Panc1 (cell line): ENCODE measurements around the gene RND1.
A peak's percentile ranks its signal among the peaks of the same experiment; 100 is the strongest.

Source experiments
- POLR2AphosphoS5 ChIP-seq: IDR thresholded peaks from 2 replicates; pipeline ENCODE4 v1.6.1; 2012; ENCODE audit warnings: mild to moderate bottlenecking, low read depth, low read length, moderate library complexity
- SIN3A ChIP-seq: IDR thresholded peaks from 2 replicates; pipeline ENCODE4 v1.6.1; 2012; ENCODE audit warnings: low read depth, mild to moderate bottlenecking, low read length, moderate library complexity, borderline replicate concordance; ENCODE audit not compliant: insufficient read depth
- TF ChIP-seq, protein P1 (sequence below): fragments of 450-650 bp; IDR thresholded peaks from 2 replicates; pipeline ENCODE4 v1.5.1; 2017; ENCODE audit warnings: mild to moderate bottlenecking
- TF ChIP-seq, protein P2 (sequence below), 2 experiments: IDR thresholded peaks; 2 replicates each; pipeline ENCODE4 v1.6.1; 2011 to 2012; ENCODE audit warnings: low read depth in 2 of 2, control low read depth in 1 of 2, low read length in 1 of 2, mild to moderate bottlenecking in 1 of 2, moderate library complexity in 1 of 2; ENCODE audit not compliant: insufficient read depth in 1 of 2

DNA sequence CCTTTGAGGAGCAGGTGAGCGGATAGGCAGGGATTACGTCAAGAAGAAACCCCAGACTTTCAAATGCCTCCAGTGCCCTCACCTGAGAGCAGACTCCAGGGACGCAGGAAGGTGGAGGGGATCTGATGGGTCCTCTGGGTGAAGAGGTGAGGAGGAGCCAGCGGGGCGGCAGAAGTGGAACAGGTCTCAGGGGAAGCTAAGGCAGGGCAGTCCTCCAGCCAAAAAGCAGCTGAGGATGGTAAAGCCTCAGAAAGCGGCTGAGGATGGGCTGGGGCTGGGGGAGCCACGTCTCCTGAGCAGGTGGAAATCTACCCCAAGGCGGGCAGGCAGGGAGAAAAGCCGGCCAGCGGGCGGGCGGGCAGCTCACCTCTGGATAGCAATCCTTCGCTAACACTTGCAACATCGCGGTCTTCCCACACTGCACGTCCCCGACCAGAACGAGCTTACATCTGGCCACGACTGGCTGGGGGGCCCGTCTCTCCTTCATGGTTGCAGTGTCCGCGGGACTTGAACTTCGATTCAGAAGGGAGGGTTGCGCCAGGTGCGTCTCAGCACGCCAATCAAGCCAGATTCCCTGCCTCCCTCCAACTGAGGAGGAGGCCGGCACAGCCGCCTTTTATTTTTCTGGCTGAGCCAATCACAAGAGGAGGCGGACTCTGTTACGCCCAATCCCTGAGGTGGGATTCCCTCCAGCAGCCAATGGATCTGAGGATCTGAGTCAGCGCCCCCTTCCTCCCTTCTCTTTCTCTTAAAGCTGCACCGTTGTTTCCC, at the start of gene RND1:
- TF ChIP-seq, protein P1, sequence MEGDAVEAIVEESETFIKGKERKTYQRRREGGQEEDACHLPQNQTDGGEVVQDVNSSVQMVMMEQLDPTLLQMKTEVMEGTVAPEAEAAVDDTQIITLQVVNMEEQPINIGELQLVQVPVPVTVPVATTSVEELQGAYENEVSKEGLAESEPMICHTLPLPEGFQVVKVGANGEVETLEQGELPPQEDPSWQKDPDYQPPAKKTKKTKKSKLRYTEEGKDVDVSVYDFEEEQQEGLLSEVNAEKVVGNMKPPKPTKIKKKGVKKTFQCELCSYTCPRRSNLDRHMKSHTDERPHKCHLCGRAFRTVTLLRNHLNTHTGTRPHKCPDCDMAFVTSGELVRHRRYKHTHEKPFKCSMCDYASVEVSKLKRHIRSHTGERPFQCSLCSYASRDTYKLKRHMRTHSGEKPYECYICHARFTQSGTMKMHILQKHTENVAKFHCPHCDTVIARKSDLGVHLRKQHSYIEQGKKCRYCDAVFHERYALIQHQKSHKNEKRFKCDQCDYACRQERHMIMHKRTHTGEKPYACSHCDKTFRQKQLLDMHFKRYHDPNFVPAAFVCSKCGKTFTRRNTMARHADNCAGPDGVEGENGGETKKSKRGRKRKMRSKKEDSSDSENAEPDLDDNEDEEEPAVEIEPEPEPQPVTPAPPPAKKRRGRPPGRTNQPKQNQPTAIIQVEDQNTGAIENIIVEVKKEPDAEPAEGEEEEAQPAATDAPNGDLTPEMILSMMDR = no peak
- TF ChIP-seq POLR2AphosphoS5 (peak; percentile 85), SIN3A (0 out of 2 replicates have a peak, but pooled peaks have one; percentile 40)
- TF ChIP-seq, protein P2, sequence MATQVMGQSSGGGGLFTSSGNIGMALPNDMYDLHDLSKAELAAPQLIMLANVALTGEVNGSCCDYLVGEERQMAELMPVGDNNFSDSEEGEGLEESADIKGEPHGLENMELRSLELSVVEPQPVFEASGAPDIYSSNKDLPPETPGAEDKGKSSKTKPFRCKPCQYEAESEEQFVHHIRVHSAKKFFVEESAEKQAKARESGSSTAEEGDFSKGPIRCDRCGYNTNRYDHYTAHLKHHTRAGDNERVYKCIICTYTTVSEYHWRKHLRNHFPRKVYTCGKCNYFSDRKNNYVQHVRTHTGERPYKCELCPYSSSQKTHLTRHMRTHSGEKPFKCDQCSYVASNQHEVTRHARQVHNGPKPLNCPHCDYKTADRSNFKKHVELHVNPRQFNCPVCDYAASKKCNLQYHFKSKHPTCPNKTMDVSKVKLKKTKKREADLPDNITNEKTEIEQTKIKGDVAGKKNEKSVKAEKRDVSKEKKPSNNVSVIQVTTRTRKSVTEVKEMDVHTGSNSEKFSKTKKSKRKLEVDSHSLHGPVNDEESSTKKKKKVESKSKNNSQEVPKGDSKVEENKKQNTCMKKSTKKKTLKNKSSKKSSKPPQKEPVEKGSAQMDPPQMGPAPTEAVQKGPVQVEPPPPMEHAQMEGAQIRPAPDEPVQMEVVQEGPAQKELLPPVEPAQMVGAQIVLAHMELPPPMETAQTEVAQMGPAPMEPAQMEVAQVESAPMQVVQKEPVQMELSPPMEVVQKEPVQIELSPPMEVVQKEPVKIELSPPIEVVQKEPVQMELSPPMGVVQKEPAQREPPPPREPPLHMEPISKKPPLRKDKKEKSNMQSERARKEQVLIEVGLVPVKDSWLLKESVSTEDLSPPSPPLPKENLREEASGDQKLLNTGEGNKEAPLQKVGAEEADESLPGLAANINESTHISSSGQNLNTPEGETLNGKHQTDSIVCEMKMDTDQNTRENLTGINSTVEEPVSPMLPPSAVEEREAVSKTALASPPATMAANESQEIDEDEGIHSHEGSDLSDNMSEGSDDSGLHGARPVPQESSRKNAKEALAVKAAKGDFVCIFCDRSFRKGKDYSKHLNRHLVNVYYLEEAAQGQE (IDR thresholded peaks at IDR 0.05; ENCODE audit: insufficient read depth in 1 of 2, low read depth in 2 of 2, low read length in 1 of 2) = no peak
